Sigmoid colon (tissue), 7 donors: ENCODE results near the gene TTC39A. TPM values are rescaled to one million over a fixed set of nuclear protein-coding genes. Genes with fewer than 3 reads are reported as not detected.

Source experiments
- DNase-seq: peaks from one replicate; pipeline ENCODE4 v3.0.0-alpha.2; 2019
- H3K27ac ChIP-seq, 4 donors: fragments of 200-600 bp; sonication (generic); one replicate each; pipeline ENCODE4 v1.5.1; 2016 to 2019; ENCODE audit warnings: mild to moderate bottlenecking in 1 of 4
- H3K27me3 ChIP-seq, 3 donors: fragments of 200-600 bp; sonication (generic); one replicate each; pipeline ENCODE4 v1.5.1; 2019; ENCODE audit warnings: mild to moderate bottlenecking in 1 of 3
- H3K36me3 ChIP-seq, 4 donors: fragments of 200-600 bp; sonication (generic); one replicate each; pipeline ENCODE4 v1.5.1; 2016 to 2019
- H3K4me1 ChIP-seq, 4 donors: fragments of 200-600 bp; sonication (generic); one replicate each; pipeline ENCODE4 v1.5.1; 2017 to 2019
- H3K4me3 ChIP-seq, 4 donors: fragments of 200-600 bp; sonication (generic); one replicate each; pipeline ENCODE4 v1.5.1; 2017 to 2019; ENCODE audit warnings: mild to moderate bottlenecking in 2 of 4, moderate library complexity in 1 of 4
- H3K9me3 ChIP-seq, 4 donors: fragments of 200-600 bp in 3 of 4; sonication (generic) in 3 of 4; one replicate each; pipeline versions ENCODE4 v1.5.1 to v1.6.1; 2013 to 2019
- EP300 ChIP-seq, 4 donors: sonication (generic); formaldehyde crosslinking; IDR thresholded peaks; one replicate each; pipeline ENCODE4 v1.6.1; 2017; ENCODE audit warnings: antibody characterized with exemption in 4 of 4
- POLR2A ChIP-seq, 2 donors: fragments of 450-650 bp; IDR thresholded peaks; one replicate each; pipeline ENCODE4 v1.6.1; 2016; ENCODE audit warnings: antibody characterized with exemption in 2 of 2, mild to moderate bottlenecking in 2 of 2, moderate library complexity in 2 of 2
- POLR2AphosphoS5 ChIP-seq, 4 donors: sonication (generic); formaldehyde crosslinking; IDR thresholded peaks; one replicate each; pipeline ENCODE4 v1.6.1; 2017; ENCODE audit warnings: antibody characterized with exemption in 4 of 4
- WGBS, 2 donors: extraction: QIAGEN DNeasy Blood & Tissue Kit; methylation state at CpG; one replicate each; pipeline ENCODE4 v1.1.7; 2013; 5-methylcytosine and 5-hydroxymethylcytosine counted together
- intact Hi-C: fragments of 100-400 bp; cut with DNase I; formaldehyde crosslinking; loops from one replicate; pipeline ENCODE4 v1.15.1; 2023
- polyA plus RNA-seq, 3 donors: library from polyadenylated mRNA; stranded (reverse); fragments of 200-250 nt; gene quantifications; one replicate each; pipeline ENCODE4 v1.2.3, GENCODE V29; 2013
- total RNA-seq, 4 donors: library from RNA; depleted of rRNA; stranded (reverse); fragments of >200 nt; gene quantifications; one replicate each; pipeline ENCODE4 v1.1.0, GENCODE V29; 2016
- TF ChIP-seq, protein P1 (sequence below), 4 experiments: fragments of 450-650 bp in 3 of 4; fragments of 200-600 bp in 1 of 4; IDR thresholded peaks; one replicate each; pipeline ENCODE4 v1.5.1; 2016 to 2019; ENCODE audit warnings: antibody characterized with exemption in 4 of 4, mild to moderate bottlenecking in 3 of 4, moderate library complexity in 2 of 4
- donor health status: healthy with polysubstance abuse.
- donor health status: Bipolar disorder and iron deficiency.
- donor health status: healthy.

Gene TTC39A
- total and polyA plus RNA-seq, 7 donors, result under 0.01 to 71.7 (median 16.3) TPM; not detected in 1

DNA sequence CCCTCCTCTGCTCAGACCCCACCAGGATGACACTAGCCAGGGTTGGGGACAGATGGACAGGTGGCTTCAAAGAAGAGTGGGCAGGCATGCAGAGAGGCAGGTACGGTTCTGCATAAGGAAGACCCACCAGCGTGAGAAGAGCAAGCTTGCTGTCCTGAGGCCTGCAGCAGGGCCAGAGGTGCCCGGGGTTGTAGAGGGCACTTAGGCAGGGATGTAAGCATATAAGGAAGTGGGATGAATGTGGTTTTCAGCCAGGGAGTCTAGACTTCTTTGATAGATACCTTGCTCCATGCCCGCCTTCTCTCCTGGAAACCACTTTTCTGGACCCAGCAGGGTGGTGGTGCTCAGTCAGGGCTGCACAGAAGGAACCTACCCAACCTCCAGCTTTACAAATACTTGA, 1.4 kb downstream of the TTC39A start:
- no peak for DNase-seq
- intact Hi-C loops, result no loop called here
- no peaks in the 10 kb centered on the region for H3K9me3 ChIP-seq
- H3K4me1 ChIP-seq, result peaks cover 0 to 14% (median 10%) of the 10 kb centered on the region in 4 donors
- H3K27me3 ChIP-seq, result peaks cover 0 to 15% (median 7%) of the 10 kb centered on the region in 3 donors
- no peaks in the 10 kb centered on the region for H3K36me3 ChIP-seq
- H3K4me3 ChIP-seq, result no peak overlapping the region
- TF ChIP-seq, protein P1, sequence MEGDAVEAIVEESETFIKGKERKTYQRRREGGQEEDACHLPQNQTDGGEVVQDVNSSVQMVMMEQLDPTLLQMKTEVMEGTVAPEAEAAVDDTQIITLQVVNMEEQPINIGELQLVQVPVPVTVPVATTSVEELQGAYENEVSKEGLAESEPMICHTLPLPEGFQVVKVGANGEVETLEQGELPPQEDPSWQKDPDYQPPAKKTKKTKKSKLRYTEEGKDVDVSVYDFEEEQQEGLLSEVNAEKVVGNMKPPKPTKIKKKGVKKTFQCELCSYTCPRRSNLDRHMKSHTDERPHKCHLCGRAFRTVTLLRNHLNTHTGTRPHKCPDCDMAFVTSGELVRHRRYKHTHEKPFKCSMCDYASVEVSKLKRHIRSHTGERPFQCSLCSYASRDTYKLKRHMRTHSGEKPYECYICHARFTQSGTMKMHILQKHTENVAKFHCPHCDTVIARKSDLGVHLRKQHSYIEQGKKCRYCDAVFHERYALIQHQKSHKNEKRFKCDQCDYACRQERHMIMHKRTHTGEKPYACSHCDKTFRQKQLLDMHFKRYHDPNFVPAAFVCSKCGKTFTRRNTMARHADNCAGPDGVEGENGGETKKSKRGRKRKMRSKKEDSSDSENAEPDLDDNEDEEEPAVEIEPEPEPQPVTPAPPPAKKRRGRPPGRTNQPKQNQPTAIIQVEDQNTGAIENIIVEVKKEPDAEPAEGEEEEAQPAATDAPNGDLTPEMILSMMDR (IDR thresholded peaks at IDR 0.05), result no peak
- TF ChIP-seq POLR2AphosphoS5 (IDR thresholded peaks at IDR 0.05) (no peak), POLR2A (IDR thresholded peaks at IDR 0.05) (no peak), EP300 (IDR thresholded peaks at IDR 0.05) (no peak)
- 47 to 83% methylated on average over 4 of the region's 4 CpGs for WGBS, 2 donors
- no peak overlapping the region for H3K27ac ChIP-seq

DNA sequence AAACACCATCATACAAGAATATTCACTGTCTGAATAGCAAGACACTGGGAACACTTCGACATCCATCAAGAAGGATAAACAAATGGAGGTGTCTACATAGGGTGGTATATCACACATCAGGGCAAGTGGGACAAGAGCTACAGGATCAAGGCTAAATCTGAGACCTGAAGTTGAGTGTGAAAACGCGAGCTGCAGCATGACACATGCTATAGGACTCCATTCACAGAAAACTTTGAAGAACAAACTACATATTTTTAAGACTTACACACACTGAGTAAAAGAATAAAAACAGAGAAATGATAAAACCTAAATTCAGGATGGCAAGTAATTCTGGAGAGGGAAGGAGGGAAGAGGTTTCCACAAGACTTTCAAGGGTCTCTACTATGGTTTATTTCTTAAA, 2.1 kb downstream of the TTC39A start:
- no peak overlapping the region for H3K4me3 ChIP-seq
- peaks cover 0 to 15% (median 7%) of the 10 kb centered on the region in 3 donors for H3K27me3 ChIP-seq
- H3K36me3 ChIP-seq, result no peaks in the 10 kb centered on the region
- intact Hi-C loops, result no loop called here
- no peak for DNase-seq
- peaks cover 0 to 14% (median 10%) of the 10 kb centered on the region in 4 donors for H3K4me1 ChIP-seq
- TF ChIP-seq POLR2AphosphoS5 (IDR thresholded peaks at IDR 0.05), result no peak
- no peak for TF ChIP-seq POLR2A (IDR thresholded peaks at IDR 0.05)
- no peak for TF ChIP-seq EP300 (IDR thresholded peaks at IDR 0.05)
- TF ChIP-seq, protein P1 (IDR thresholded peaks at IDR 0.05), result no peak
- no peak overlapping the region for H3K27ac ChIP-seq
- 95% methylated on average over 3 of the region's 3 CpGs for WGBS, 2 donors
- H3K9me3 ChIP-seq, result no peaks in the 10 kb centered on the region

DNA sequence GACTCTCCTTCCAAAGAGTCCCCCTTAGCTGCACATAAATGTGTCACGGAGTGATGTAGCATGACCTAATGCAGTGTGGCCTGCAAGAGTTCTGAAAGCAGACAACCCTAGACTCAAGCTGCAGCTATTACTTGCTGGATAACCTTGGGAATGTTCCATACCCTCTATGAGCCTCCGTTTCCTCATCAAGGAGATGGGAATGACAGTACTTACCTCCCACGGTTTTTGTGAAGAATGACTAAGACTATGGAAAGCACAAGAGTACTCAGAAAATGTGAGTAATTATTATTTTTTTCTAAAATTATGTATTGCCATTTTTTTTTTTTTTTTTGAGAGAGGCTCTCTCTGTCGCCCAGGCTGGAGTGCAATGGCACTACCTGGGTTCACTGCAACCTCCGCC, 3.0 kb downstream of the TTC39A start:
- intact Hi-C loops, result no loop called here
- TF ChIP-seq EP300 (IDR thresholded peaks at IDR 0.05) (no peak), POLR2A (IDR thresholded peaks at IDR 0.05) (no peak), POLR2AphosphoS5 (IDR thresholded peaks at IDR 0.05) (no peak)
- TF ChIP-seq, protein P1 (IDR thresholded peaks at IDR 0.05), result no peak
- Histone ChIP-seq H3K4me3 (no peak overlapping the region), H3K27me3 (peaks cover 0 to 15% (median 7%) of the 10 kb centered on the region in 3 donors), H3K9me3 (no peaks in the 10 kb centered on the region), H3K27ac (no peak overlapping the region), H3K4me1 (peaks cover 0 to 14% (median 10%) of the 10 kb centered on the region in 4 donors), H3K36me3 (no peaks in the 10 kb centered on the region)
- no peak for DNase-seq
- 81 to 92% methylated on average over 5 of the region's 5 CpGs for WGBS, 2 donors

DNA sequence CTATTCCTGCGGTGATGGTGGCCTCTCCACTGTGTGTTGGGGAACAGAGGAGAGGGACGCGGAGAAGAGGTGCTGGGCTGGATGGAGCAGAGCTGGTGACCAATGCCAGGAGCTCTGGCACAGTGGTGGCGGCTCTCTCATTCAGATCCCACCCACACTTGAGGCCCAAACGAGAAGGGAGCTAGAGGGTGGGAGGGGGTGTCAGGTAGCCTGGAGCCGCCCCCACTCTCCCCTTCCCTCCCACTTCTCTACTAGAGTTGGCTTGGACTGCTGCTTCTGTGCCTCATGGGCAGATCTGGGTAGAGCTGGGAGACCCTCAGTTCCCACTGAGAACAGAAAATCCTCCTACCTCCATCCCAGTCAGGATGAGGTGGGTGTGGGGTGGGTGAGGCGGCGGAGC, 3.5 kb downstream of the TTC39A start:
- DNase-seq, result no peak
- no peak overlapping the region for H3K4me3 ChIP-seq
- peaks cover 0 to 15% (median 7%) of the 10 kb centered on the region in 3 donors for H3K27me3 ChIP-seq
- no peak overlapping the region for H3K27ac ChIP-seq
- no peak for TF ChIP-seq EP300 (IDR thresholded peaks at IDR 0.05)
- intact Hi-C loops, result no loop called here
- no peaks in the 10 kb centered on the region for H3K9me3 ChIP-seq
- 89 to 92% methylated on average over 8 of the region's 8 CpGs for WGBS, 2 donors
- H3K4me1 ChIP-seq, result peaks cover 0 to 14% (median 10%) of the 10 kb centered on the region in 4 donors
- H3K36me3 ChIP-seq, result no peaks in the 10 kb centered on the region

DNA sequence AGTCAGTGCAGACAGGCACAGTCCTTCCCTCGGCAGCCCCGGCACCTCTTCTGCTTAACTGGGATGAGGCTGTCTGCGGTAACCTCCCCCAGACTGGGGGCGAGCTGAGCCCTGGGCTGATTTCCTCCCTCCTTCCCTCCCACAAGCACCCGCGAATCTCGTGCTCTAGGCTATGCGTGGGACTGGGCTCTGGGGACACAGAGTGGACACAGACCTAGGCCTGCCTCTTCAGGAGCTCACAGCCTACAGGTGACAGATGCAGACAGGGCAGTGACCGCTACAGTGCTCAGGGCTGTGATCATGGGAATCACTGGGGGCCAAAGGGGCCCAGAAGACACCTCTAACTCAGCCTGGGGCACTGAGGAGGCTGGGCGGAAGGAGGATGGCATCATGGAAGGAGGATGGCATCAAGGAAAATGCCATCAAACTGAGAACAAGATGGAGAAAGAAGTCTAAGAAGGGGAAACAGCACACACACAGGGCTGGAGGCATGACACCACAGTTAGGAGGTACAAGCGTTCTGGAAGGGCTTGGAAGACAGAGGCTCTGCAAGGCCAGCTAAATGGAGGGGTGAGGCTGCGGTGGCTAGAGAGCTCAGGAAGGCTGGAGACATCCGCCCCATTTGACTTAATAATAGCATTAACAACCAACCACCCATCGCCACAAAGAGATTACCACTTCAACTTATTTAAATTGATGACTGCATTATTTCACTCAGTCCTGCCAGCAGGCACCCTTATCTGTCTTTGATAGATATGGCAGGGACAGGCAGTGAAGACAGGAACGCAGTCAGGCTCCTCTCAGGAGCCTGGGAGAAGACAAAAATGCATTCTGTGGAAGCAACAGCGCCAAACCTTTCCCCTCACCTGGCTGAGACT, 4.2 kb downstream of the TTC39A start:
- Histone ChIP-seq H3K4me1 (peaks cover 0 to 13% (median 9%) of the 10 kb centered on the region in 4 donors), H3K27ac (no peak overlapping the region), H3K4me3 (no peak overlapping the region), H3K36me3 (no peaks in the 10 kb centered on the region), H3K9me3 (no peaks in the 10 kb centered on the region), H3K27me3 (peaks cover 0 to 13% (median 7%) of the 10 kb centered on the region in 3 donors)
- 90 to 94% methylated on average over 16 of the region's 16 CpGs for WGBS, 2 donors
- TF ChIP-seq EP300 (IDR thresholded peaks at IDR 0.05), result no peak
- no peak for TF ChIP-seq POLR2A (IDR thresholded peaks at IDR 0.05)
- no peak for TF ChIP-seq POLR2AphosphoS5 (IDR thresholded peaks at IDR 0.05)
- TF ChIP-seq, protein P1 (IDR thresholded peaks at IDR 0.05), result no peak
- intact Hi-C loops, result no loop called here
- no peak for DNase-seq
